Stimulated activated CD8-positive, alpha-beta memory T cell treated with anti-CD3 and anti-CD28 coated beads, Interleukin-4, amount 100 ng/mL, for 1 hour (primary cell): ENCODE data around the gene RUSF1.
A peak's percentile ranks its signal among the peaks of the same experiment; 100 is the strongest.
"Not testable (repeated sequence)": the region's sequence is repeated elsewhere in the genome, so short reads cannot be mapped to it uniquely, and the experiment has no call there.

Experiments
- DNase-seq, 2 donors: peaks; one replicate each; pipeline ENCODE4 v3.0.0-alpha.2; 2020; ENCODE audit warnings: low read depth in 2 of 2, low spot score in 1 of 2

Gene RUSF1

GRCh38 chr16:31507929-31508705 is at the start of gene RUSF1:
Gene RUSF1, minus strand, starts transcription at chr16:31508391. Its CDS starts 18 bp downstream, at chr16:31508373.
- peak; percentile 52 to 61 for DNase-seq

GRCh38 chr16:31542763-31543162 is 34.6 kb upstream of the RUSF1 start:
- DNase-seq, result no peak

DNA sequence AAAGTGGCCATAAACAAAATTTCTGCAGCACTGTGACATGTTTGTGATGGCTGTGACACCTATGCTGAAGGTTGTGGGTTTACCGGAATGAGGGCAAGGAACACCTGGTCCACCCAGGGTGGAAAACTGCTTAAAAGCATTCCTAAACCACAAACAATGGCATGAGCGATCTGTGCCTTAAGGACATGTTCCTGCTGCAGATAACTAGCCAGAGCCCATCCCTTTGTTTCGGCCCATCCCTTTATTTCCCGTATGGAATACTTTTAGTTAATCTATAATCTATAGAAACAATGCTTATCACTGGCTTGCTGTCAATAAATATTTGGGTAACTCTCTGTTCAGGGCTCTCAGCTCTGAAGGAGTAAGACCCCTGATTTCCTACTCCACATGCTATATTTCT is 31.6 kb upstream of the RUSF1 start:
- not testable (repeated sequence) for DNase-seq

DNA sequence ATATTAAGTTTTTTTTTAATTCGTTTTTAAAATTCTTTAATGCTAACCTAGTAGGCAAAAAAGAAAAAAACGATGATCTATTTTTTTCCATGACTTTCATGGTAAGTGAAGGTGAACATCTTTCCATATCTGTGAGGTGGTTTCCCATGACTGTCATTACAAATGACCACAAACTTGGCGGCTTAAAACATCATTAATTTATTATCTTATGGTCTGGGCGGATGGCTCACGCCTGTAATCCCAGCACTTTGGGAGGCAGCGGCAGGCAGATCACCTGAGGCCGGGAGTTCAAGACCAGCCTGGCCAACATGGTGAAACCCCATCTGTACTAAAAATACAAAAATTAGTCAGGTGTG is 30.0 kb upstream of the RUSF1 start:
- not testable (repeated sequence) for DNase-seq

DNA sequence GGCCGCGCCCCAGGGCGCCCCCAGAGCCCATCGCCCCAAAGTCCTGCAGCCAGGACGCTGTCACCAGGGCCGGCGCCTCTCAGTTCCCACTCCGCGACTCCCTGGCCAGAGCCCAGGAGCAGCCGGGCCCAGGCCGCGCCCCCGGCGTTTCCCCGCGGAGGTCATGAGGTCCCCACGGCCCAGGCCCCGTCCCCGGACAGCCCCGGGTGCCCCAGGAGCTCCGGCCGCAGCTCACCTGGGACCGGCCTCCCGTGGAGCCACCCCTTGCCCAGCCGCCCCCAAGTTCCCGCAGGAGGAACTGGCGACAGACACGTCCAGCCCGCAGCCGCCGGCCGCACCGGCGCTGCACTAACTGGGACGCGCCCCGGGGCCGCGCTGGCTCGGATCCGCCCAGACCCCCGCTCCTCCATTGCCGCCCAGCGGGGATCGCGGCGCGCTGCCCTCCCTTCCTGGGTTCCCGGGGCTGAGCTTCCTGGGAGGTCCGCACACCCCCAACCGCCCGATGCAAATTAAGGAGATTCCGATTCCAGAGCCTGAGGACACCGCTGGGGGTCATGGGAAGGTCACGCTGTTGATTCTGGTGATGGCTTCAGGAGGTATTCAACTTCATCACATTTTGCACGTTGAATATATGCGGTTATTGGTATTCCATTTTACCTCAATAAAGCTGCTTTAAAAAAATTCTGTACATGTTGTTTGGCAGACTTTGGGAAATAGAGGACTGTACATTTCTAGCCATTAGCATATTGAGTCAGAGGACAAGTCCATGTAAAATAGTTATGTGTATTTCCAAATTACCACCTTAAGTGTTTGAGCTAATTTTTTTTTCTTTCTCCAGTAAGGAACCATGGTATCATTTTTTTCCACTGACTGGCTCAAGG is 29.4 kb upstream of the RUSF1 start:
- no peak for DNase-seq

- DNase-seq, result no peak
These were observed 28.7 kb upstream of the RUSF1 start for GRCh38 chr16:31536804-31537361.

GRCh38 chr16:31535737-31536136 is 27.5 kb upstream of the RUSF1 start:
- DNase-seq, result no peak

DNA sequence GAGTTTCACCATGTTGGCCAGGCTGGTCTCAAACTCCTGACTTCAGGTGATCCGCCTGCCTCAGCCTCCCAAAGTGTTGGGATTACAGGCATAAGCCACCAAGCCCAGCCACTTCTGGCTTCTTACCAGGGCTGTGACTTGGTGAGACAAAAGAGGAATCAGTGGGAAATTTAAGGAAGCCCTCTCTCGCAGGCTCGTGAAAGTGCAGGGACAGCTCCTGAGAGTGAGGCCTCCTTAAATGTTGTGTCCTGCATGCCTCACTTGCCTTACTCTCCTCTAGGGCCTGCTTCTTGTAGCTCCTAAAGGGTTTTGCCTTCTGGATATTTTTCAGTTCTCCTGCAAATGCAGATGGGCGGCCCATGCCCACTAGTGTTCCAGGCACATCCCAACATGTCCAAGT is 24.7 kb upstream of the RUSF1 start:
- DNase-seq, result no peak

DNA sequence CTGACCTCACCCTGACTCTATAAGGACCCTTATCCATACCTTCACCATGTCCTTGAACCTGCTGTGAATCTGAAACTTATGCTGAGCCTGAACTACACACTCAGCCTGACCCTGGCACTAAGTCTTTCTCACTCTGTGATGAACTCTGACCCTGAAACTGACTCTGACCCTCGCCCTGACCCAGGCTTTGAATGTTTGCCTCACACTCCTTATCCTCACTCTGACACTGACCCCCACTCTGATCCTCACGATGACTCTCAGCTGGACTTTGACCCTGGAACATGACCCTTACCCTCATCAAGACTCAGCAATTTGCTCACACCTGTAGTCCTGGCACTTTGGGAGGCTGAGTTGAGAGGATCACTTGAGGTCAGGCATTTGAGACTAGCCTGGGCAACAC is 23.9 kb upstream of the RUSF1 start:
- DNase-seq, result no peak

GRCh38 chr16:31531096-31531495 is 22.9 kb upstream of the RUSF1 start:
- DNase-seq, result no peak

DNA sequence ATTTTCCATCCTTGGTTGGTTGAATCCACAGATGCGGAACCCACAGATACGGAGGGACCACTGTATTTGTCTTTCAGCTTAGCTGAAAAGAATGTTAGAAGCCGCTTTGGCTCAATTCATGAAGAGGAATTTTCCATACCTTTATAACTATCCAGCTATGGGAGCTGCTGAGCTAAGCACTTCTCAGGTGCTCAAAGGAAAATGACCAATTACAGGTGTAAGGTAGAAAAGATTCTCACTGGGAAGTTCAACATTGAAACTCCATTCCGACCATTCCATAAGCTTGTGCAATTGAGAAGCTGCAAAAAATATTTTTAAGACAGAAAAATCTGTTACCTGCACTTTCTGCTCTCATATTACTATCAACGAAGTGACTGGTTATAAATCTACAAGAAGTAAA is 22.2 kb upstream of the RUSF1 start:
- no peak for DNase-seq

DNA sequence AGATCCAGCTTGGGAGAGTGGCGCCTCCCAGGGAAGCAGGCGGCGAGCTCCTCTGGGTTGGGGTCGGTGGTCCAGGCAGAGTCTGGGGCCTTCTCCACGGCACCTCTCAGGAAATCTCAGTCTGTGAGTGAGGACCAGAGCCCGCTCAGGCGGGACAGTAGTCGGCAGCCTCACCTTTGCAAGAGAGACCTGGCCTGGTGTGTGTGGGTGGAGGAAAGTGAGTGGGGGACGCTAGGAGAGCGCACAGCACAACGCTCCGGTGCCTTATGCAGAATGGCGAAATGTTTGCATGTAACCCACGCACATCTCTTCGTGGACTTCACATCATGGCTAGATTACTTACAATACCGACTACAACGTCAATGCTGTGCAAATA is 21.7 kb upstream of the RUSF1 start:
- DNase-seq, result no peak

DNA sequence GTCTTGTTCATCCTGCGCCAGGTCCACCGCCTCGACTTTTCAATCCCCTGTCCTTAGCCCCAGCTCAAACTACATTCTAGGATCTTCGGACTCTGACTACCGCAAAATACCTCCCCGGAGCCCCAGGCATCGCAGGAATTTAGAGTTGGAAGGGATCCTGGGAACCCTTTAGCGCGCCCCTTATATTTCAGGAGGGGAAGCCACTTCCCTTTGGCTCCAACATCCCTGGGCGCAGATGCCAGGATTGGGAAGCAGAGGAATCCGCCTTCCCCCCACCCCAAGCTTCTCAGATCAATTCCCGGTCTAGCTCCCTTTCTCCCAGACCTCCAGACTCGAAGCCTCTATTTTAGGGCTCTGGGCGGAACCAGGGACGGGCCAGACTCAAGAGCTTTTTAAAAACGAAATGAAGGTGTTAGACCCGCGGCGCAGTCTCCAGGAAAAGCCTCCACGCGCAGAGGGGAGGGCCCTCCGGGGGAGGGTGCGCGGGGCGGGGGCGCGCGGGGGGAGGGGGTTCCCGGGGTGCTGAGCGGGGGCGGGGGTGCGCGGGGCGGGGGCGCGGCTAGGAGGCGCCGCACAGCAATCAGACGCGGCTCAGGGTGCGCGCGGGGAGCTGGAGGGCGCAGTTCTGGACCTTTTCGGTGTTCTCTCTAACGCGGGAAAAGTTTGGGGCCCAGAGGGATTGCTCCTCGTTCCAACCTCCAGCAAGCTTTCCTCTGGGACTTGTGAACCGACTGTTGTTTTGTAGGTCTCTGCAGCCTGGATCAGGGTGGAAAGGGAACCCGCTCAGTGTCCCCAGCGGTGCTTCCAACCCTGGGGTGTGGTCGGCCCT is 21.1 kb upstream of the RUSF1 start:
- no peak for DNase-seq

- no peak for DNase-seq
These were observed 20.4 kb upstream of the RUSF1 start for GRCh38 chr16:31528523-31529107.

DNA sequence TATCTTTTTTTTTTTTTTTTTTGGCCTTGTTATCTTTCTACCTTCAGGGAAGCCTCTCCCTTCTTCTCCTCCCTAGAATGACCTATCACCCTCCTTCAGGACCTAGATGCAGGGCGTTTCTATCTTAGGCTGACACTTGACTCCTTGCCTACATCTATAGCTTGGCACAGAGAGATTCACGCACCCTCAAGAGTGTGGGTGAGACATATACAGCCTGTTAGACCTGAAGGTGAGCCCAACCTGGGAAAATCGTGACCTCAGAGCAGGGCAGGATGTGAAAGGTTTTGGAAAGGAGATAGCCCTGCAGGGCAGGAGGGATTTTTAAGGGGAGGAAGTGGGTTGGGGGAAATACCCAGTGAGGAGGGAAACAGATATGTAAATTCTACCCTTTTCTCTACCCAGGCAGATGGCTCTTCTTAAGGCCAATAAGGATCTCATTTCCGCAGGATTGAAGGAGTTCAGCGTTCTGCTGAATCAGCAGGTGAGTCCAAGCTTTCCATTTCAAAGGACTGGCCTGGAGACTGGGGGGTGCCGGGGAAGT is 19.6 kb upstream of the RUSF1 start, which contains the start of gene AHSP:
Gene AHSP, plus strand, starts transcription at position 167 of the 541 bp plus-strand sequence. Its CDS starts 240 bp downstream, at position 407.
- no peak for DNase-seq

DNA sequence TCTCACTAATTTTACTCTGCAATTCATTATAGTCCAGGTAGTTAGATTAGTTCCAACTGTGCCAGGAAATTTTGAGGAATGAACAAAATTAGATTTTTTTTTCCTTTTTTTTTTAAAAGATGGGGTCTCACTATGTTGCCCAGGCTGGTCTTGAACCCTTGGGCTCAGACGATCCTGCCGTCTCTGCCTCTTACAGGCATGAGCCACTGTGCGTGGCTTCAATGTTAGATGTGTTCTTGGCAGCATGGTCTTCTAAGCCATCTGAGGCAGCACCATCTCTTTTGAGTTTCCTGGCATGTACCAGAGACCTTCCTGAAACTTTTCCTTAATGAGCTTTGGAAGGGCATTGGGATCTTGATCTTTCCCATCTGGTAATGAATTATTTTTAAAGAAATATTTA is 16.9 kb upstream of the RUSF1 start:
- no peak for DNase-seq

DNA sequence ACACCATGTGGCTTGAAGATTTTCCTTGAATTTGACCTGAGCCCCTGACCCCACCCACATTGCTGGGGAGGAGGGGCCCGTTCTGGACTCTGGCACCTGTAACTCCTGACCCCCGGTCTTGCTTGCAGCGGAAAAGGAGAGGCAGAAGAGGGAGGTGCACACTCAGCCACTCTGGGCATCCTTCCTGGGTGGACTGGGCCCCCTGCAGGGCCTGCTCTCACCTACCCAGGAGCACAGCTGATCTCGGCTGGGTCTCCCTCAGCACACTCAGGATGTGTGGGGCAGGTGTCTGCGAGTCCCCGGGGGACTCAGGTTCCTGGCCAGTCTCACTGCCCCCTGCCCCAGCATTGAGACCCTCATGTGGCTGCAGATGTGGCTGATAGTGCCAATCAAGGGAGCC is 15.6 kb upstream of the RUSF1 start:
- not testable (repeated sequence) for DNase-seq

GRCh38 chr16:31522071-31522470 is 13.9 kb upstream of the RUSF1 start:
- DNase-seq, result no peak

- no peak for DNase-seq
These were observed 13.2 kb upstream of the RUSF1 start for GRCh38 chr16:31521368-31521767.

GRCh38 chr16:31519759-31520431 is 11.7 kb upstream of the RUSF1 start:
- DNase-seq, result no peak
